ENCODE measurements around the gene APOA5.

The APOA5 gene

DNA sequence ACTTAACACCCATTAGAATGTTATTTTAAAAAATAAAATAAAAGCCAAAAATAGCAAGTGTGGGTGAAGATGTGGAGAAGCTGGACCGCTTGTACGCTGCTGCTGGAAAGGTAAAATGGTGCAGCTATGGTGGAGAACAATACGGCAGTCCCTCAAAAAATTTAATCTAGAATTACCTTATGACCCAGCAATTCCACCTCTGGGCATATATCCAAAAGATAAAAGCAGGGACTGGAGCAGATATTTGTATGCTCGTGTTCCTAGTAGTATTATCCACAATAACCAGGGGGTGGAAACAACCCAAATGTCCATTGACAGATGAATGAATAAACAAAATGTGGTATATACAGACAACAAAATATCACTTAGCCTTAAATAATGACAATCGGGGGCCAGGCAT, 6.1 kb upstream of the APOA5 start:
- DNase-seq (ENCODE audit: low spot score), result no peak

DNA sequence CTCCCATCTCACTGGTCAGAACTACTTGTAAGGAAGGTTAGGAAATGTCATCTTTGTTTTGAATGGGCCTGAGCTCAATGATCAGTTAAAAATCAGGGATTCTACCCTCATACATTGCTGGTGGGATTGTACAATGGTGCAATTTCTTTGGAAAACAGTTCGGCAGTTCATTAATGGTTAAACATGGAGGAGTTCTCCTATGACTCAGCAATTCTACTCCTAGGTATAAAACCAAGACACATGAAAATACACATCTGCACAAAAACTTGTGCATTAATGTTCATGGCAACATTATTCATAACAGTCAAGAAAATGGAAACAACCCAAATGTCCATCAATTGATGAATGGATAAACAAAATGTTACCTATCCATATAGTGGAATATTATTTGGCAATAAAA, 4.9 kb upstream of the APOA5 start:
- DNase-seq (ENCODE audit: low spot score), result no peak

DNA sequence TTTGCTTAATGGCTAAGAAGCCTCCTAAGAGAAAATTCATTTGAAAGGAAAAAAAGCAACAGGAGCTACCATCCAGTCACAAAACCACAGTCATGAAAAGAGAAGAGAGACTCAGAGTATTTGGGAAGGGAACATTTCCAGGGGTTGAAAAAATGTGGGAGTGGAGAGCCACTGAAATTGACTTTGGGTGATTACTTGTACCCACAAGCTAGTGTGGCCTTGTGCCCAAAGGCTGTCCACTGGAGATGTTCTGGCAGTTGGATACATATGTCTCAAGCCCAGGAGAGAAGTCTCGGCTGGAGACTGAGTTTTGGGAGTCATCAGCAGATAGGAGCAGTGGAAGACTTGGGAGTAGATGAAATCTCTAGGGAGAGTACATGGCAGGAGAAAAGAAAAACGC, 3.2 kb upstream of the APOA5 start:
- no peak for DNase-seq (ENCODE audit: low spot score)

DNA sequence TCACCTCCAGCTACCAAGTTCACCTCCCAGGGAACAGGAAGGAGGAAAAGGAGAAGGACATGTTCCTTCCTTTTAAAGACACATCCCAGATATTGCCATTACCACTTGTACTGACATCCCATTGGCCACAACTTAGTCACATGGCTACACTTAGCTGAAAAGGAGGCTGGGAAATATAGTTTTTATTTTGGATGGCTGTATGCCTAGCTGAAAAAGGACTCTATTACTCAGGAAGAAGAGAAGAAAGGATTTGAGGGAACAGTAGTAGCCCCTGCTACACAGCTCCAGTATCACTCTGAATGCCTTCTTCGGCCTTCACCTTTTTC, 2.1 kb upstream of the APOA5 start:
- no peak for DNase-seq (ENCODE audit: low spot score)

DNA sequence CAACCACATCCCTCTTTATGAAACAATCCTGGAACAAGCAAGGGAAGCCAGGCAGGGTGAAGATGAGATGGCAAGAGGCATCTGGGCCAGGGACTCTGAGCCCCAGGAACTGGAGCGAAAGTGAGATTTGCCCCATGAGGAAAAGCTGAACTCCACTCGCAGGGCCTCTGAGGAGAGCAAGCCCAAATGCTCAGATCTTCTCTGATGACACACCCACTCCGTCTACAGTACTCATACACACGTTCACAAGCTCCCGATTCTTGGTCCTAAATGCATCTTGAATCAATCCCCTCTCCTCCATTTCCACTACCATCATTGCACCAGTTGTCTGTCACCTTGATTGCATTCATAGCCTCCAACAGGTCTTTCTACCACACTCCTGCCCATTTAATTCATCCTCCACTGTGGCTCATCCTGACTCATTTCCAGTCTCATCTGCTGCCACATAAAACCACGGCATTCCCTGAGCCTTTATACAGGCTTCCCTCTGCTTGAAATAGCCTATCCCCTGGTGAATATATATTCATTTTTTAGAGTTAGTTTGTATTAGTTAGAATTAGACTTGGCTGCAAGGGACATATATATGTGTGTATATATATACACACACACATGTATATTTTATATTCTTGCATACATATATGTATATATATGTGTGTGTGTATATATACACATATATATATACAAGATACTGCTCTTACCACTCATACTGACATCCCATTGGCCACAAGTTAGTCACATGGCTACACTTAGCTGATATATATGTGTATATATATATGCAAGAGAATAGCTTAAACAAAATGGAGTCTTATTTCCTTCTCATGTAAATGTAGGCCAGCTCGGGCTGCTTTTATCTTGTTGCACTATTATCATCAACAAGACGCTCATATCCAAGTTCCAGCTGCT, 1.4 kb upstream of the APOA5 start:
- no peak for DNase-seq (ENCODE audit: low spot score)

DNA sequence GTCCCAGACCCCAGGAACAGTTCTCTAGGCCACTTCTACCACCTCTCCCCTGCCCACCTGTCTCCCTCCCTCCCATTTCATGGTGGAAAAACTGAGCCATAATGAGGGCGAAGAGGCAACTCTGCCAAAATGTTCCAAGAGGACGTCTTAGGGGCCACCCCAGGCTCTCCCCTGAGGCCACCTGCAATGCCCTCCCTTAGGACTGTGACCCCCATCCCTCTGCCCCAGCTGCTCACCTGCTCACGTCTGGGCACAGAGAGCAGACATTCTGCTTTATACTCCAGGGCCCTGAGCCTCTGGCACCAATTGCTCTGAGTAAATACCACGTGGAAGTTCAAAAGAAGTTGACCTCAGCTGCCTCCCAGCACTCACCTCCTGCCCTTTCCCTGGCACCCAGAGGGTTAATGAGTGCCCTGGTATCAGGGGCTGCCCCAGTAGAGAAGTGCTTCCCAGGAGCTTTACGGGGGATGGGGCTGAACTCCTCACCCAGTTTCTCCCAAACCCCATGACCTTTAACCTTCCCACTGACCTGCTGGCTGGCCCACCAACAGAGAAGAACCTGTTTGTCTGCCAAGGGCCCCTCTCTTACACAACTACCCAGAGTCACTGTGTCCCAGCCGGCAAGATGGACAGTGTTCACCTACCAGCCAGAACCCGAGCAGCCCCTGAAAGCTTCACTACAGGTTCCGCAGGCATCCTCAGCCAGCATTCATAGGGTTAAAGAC, 627 bp upstream of the APOA5 start:
- no peak for DNase-seq (ENCODE audit: low spot score)

DNA sequence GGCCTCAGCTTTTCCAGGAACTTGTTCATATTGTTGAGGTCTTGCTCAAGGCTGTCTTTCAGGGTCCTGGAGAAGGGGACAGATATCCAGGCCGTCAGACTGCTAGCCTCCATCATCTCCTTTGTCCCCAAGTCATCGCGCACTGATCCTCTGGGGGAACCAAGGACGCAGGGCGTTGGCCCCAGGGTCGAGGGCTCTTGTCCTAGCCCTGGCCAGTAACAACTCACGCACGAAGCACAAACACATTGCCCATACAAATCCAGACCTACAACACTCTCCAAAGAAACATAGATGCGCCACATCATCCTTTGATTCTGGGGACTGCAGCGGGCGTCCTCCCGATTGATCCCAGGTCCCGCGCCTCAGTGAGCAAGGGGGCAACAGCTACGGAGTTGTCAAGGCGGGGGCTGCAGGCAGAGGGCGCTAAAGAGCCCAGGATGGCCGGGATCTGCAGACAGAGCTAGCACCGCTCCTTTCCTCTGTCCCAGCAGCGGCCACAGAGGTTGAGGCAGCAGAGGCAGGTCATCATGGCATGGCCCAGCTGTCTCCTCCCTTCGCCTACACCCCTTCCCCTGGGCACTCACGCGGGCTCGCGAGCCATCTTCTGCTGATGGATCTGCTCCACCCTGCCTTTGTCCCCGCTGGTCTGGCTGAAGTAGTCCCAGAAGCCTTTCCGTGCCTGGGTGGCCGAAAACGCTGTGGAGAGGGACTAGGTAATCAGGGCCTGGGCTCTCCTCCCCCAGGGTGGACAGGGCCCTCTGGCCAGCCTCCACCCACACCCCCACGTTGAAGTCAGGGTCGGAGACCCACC, 472 bp downstream of the APOA5 start:
- DNase-seq (ENCODE audit: low spot score), result peak; percentile 87

DNA sequence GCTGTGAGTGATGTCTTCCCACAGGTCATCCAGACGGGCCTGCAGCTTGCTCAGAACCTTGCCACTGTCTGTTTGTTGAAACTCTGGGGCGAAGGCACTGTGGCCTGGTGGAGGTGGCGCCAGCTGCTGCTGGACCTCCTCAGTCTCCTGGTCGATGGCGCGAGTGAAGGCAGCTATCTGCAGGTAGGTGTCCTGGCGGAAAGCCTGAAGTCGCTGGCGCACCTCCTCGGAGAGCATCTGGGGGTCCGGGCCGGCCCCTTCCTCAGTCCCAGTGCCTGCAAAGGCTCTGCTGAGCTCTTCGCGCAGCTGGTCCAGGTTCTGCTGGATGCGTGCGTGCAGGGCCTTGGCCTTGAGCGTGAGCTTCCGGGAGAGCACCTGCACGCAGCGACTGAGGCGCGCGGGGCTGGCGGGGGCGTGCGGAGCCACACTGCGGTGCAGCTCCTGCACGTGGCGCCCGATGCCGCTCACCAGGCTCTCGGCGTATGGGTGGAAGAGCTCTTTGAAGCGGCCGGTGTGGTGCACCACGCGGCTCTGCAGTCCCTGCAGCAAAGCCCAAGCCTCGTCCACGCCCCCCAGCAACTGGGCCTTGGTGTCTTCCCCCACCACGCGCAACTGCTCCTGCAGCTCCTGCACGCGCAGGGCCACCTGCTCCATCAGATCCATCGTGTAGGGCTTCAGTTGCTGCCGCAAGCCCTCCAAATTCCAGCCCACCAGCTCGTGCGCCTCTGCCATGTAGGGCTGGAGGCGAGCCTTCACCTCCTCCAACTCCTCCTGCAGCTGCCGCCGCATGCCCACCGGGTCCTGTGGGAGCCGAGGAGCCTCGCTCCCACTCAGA, 1.3 kb downstream of the APOA5 start:
- DNase-seq (ENCODE audit: low spot score), result no peak

DNA sequence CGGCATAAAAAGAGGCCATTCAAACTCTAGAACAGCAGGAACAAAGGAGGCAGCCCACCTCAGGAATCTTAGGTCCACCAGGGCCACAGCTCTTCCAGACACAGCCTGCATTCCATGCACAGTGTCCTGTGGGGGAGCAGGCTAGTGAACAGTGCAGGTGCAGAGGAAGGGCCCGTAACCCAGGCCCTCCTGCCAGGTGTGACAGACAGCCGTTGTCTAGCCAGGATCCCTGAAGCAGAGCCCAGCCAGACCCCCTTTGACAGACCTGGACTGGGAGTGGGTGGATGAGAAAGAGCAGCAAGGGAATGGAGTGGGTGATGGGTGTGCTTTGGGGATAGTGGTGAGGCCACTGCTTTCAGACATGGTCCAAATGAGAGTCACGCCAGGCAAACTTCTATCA, 2.7 kb downstream of the APOA5 start:
- DNase-seq (ENCODE audit: low spot score), result no peak

DNA sequence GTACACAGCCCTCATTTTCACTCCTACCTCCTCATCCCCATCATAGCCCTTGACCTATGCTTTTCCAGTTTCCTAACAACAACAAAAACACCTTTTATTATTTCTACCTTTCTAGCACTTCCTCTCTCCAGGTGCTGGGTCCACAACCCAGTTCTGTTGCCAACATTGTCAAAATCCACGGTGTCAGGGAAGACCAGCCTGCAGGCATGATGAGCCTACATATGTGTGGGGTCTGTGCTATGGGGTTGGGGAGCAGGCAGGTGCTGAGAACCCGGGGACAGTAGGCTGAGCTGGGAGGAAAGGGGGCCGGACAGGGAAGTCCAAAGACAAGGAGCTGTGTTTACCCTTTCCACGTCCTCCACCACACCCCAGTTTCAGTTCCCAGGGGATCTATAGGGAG, 3.1 kb downstream of the APOA5 start:
- no peak for DNase-seq (ENCODE audit: low spot score)

DNA sequence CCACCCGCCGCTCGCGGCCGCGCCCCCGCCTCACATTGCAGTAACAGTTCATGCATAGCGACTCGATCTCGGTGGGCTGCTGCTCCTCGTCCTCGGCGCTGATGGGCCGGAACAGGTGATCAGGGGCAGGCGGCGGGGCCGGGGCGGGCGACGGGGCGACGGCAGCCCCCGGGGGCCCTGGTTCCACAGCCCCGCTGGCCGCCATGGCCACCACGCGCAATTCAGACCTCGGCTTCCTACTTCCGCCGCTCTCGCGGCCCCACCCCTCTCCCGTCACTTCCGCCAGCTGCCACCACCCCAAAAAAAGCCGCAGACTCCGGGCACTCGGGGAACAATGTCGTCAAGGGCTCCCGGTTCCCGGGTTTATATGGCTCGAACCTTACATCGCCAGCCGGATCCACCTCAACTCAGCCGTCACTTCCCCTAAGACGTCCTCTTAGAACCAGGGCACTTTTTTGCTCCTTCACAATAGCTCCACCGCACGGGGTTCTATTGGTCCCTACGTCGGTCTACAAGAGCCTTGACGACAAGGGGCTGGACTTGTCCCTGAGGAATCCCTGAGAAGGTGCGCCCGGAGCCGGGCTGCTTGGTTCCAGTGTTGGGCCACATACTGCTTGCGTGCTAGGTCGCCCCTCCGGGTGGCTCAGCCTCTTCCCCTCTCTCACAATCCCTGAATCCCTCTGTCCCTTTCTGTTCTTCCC, 3.7 kb downstream of the APOA5 start, which contains the start of gene ZPR1:
ZPR1 (minus strand) TSS at position 238 of the 701 bp plus-strand sequence; CDS start at position 205, 33 bp downstream.
- DNase-seq (ENCODE audit: low spot score), result peak; percentile 87

DNA sequence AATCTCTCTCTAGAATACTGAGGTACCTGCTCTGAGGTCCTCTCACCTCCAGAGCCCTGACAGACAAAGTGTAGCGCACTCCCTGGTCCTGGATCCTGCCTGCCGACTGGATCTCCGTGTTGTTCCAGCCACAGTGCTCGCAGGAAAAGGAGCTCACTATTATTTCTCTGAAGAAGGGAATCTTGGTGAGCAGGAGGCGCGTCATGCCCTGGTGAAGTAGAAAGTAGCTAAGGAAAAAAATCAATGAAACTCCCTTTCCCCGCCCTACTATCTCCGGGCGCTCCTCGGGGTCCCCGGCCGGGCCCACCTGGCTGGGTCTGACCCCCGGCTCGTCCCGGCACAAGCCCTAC, 4.3 kb downstream of the APOA5 start:
- no peak for DNase-seq (ENCODE audit: low spot score)

DNA sequence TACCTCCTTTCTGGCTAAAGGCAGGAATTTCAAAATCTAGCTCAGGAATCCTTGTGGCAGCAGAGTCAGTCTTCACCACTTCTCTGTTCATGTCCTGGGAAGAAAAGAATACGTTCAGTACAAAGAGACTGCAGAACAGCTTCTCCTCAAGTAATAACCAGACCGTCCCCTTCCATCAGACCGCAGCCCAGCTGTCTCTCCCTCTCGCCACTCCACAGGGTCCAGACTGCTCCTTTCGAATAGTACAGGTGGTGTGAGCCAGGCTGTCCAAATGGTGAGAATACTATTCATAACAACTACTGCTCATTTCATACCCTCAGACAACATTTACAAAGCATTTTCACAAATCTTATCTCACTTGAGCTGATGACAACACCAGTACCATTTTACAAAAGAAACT, 4.7 kb downstream of the APOA5 start:
- no peak for DNase-seq (ENCODE audit: low spot score)

DNA sequence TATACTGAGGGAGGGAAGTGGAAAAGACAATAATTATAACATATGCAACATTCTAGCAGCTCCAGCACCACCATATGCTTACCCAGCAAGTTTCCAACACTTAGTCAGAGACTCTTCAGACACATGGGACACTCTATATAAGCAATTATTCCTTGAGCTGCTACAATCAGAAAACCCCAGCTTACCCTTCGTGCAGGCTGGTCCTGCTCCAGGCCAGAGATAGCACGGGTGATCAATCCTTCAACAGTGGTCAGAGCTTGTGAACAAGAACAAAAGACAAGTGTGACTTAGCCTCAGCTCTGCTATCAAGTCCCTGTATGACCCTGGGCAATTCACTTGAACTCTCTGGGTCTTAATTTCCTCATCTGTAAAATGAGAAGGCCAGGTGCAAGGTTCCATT, 5.4 kb downstream of the APOA5 start:
- no peak for DNase-seq (ENCODE audit: low spot score)

DNA sequence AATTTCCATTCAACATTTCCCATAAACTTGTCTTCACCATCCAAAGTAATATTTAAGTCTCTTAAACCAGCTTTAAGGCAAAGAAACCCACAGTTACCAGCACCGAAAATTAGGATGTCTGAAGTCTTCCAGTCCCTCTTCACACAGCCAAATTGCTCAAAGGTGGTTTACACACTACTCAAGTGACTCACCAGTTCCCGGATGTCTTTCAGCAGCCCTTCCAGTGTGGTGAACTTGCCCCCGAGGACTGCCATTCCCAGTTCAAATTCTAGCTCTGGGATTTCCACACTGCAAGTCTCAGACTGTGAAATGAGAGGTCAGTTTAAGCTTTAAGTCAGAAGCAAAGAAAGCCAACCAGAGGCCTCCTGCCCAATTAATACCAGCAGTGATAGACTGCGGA, 9.0 kb downstream of the APOA5 start:
- DNase-seq (ENCODE audit: low spot score), result no peak

DNA sequence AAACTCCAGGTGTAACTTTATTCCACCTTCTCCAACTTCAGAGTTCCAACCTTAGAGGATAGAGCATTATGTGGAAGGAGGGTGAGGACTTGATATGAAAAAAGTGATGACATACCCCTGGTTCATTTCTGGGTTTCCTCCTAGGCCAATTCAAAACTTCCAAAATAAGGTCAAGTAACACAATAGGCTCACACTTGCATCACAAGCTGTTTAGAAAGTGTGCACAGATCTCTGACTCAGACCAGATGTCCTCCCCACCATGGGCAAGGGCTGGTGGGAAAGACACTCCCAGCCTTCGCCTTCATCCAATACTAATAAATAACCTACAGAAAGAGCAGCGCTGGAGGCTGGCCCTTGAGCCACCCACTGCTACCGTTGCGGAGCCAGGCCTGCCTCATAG, 13.1 kb downstream of the APOA5 start:
- DNase-seq (ENCODE audit: low spot score), result no peak

DNA sequence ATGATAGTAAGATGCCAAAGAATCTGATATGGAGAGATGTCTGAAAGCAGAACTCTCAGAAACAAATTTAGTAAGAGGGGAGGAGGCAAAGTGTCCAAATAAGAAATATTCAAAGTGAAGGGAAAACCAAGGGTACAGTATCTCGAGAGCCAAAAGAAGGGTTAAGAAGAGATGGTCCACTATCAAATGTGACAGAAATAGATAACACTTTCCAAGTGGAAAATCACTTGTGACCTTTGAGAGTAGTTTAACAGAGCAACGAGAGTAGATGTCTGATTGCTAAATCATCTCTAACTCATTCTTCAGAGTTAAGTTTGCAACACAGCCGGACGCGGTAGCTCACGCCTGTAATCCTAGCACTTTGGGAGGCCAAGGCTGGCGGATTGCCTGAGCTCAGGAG, 14.6 kb downstream of the APOA5 start:
- no peak for DNase-seq (ENCODE audit: low spot score)

DNA sequence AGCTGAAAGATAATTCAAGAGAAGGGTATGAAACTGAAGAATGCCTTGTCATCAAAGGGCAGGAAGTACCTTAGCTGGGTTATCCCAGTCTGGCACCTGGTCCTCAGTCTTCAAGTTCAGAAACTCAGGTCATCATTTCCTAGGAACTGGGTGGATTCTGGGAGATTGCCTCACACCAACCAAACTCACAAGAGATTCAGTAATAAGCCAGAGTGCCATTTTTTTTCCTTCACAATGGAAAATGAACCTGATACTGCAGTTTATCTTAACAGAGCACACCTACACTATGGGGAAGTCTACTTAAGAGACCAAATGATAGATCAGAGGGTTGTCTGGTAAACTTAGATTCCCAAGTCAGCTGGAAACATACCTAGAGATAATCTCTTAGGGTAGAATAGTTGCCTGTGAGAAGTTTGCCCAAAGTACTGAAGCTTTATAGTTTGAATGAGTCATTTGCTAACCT, 15.1 kb downstream of the APOA5 start:
- DNase-seq (ENCODE audit: low spot score), result no peak

DNA sequence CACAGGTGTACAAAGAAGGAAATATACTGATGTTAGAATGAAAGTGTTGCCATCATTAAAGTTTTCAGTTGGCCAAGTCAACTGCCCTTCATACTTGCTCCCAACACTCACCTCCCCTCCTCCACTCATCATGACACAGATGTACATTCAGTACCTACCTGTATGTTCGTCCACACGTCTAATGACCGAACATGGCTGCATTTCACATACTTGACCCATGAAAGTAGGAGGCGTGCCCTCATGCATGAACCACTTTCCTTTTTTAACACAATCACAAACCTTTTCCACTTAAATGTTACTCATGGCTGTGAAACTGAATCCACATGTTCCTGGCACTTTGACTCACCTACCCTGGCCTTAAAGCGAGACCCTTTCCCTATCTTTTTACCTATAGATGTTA, 15.7 kb downstream of the APOA5 start:
- no peak for DNase-seq (ENCODE audit: low spot score)

DNA sequence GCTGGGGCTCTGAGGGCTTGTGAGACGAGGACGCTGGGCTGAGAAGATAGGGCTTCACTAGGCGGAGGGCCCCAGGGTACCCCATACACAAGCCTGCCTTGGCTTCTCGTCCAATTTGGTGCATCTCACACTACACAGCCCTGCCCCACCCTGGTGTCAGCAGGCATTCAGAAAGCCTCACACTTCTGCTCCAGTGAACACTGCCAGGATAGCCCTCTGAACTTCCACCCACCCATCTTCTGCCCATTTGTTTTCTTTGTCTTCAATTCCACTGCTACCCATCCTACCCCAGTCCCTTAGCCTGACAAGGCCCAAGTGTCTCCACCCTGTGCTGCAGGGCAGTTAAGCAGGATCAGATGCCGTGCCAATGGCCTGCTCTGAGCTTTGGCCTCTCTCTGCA, 17.0 kb downstream of the APOA5 start:
- DNase-seq (ENCODE audit: low spot score), result no peak

All from Ammon's horn (tissue), 1 donor.